Endothelial cell of umbilical vein (primary cell): ENCODE data around the gene SPATA31A3. TPM values are rescaled to one million over a fixed set of nuclear protein-coding genes. Genes with fewer than 3 reads are reported as not detected.
"Not testable (repeated sequence)": the region's sequence is repeated elsewhere in the genome, so short reads cannot be mapped to it uniquely, and the experiment has no call there.

Experiments
- BruUV-seq: library from RNA; stranded (reverse); fragments of 400-500 nt; replicated peaks from 2 replicates; lab custom pipeline; 2021; lab: Mats Ljungman, UMichigan
- CTCF ChIA-PET: fragments of 300-600, 350-600 bp; sonication (Branson Sonifier 250); formaldehyde crosslinking; loops from one replicate; lab custom pipeline; 2021; ENCODE audit warnings: antibody characterized with exemption, inconsistent platforms; lab: Charles Lee
- POLR2A ChIA-PET: fragments of 300-600, 350-600 bp; sonication (Branson Sonifier 250); formaldehyde crosslinking; loops from one replicate; lab custom pipeline; 2021; ENCODE audit warnings: antibody characterized with exemption, inconsistent platforms; lab: Charles Lee
- DNase-seq: peaks from one replicate; pipeline ENCODE4 v3.0.0-alpha.2; 2011; ENCODE audit warnings: low read depth, low spot score
- FAIRE-seq: peaks from 2 replicates; lab custom pipeline; 2011; peaks lifted over from hg19 to GRCh38; lab: Jason Lieb, UNC
- H2AFZ ChIP-seq: 2 replicates; pipeline ENCODE4 v1.6.0; 2012; ENCODE audit warnings: low read depth, low read length, control low read depth, inconsistent platforms
- H3K27ac ChIP-seq: 2 replicates; pipeline ENCODE4 v1.5.1; 2011; ENCODE audit warnings: low read depth, mild to moderate bottlenecking, control low read depth, low read length, moderate library complexity; ENCODE audit not compliant: insufficient read depth
- H3K27me3 ChIP-seq, 2 experiments: 2 replicates each; pipeline versions ENCODE4 v1.6.0 to v1.6.1; 2011; ENCODE audit warnings: low read length in 2 of 2, mixed read lengths in 1 of 2; ENCODE audit not compliant: control insufficient read depth in 2 of 2, insufficient read depth in 2 of 2
- H3K36me3 ChIP-seq, 2 experiments: 2 replicates in 1 of 2; 3 replicates in 1 of 2; pipeline ENCODE4 v1.5.1; 2011; ENCODE audit warnings: low read length in 2 of 2, mild to moderate bottlenecking in 1 of 2, moderate library complexity in 1 of 2; ENCODE audit not compliant: control insufficient read depth in 2 of 2, insufficient read depth in 2 of 2; ENCODE audit errors: extremely low read depth in 1 of 2
- H3K4me1 ChIP-seq: 3 replicates; pipeline ENCODE4 v1.5.1; 2011; ENCODE audit warnings: mild to moderate bottlenecking, low read length; ENCODE audit not compliant: control insufficient read depth, insufficient read depth; ENCODE audit errors: extremely low read depth
- H3K4me2 ChIP-seq: 2 replicates; pipeline ENCODE4 v1.6.1; 2011; ENCODE audit warnings: low read length, control low read depth, mixed read lengths; ENCODE audit not compliant: insufficient read depth
- H3K4me3 ChIP-seq, 3 experiments: fragments of 200-600 bp in 1 of 3; sonication (generic), shearing (Covaris generic) in 1 of 3; replicated peaks in 1 of 3; 2 replicates each; pipeline ENCODE4 v1.5.1; 2011 to 2016; ENCODE audit warnings: control low read depth in 3 of 3, low read length in 3 of 3, mild to moderate bottlenecking in 2 of 3, inconsistent platforms in 1 of 3, low read depth in 1 of 3, moderate library complexity in 1 of 3; ENCODE audit not compliant: insufficient read depth in 1 of 3
- H3K79me2 ChIP-seq: 2 replicates; pipeline ENCODE4 v1.6.0; 2012; ENCODE audit warnings: low read length, inconsistent platforms; ENCODE audit not compliant: control insufficient read depth, insufficient read depth
- H3K9ac ChIP-seq: replicated peaks from 2 replicates; pipeline ENCODE3; 2011; ENCODE audit warnings: low read length, control low read depth; ENCODE audit not compliant: insufficient read depth; ENCODE audit errors: extremely low read depth
- H3K9me1 ChIP-seq: replicated peaks from 3 replicates; pipeline ENCODE4 v1.6.0; 2011; ENCODE audit warnings: mild to moderate bottlenecking, low read length; ENCODE audit not compliant: control insufficient read depth, insufficient read depth; ENCODE audit errors: extremely low read depth
- H3K9me3 ChIP-seq: replicated peaks from 2 replicates; pipeline ENCODE4 v1.5.1; 2012; ENCODE audit warnings: low read length, inconsistent platforms; ENCODE audit not compliant: control insufficient read depth, insufficient read depth
- H4K20me1 ChIP-seq: replicated peaks from 2 replicates; pipeline ENCODE3; 2011; ENCODE audit warnings: mild to moderate bottlenecking, low read length; ENCODE audit not compliant: control insufficient read depth, insufficient read depth; ENCODE audit errors: extremely low read depth
- dilution Hi-C: fragments of 300-500 bp; cut with MboI; formaldehyde crosslinking; loops from one replicate; pipeline ENCODE4 v1.15.0; 2019; ENCODE audit warnings: low sequenced_read_pairs; ENCODE audit not compliant: extremely low pct_ligation_motif_present
- intact Hi-C: fragments of 100-400 bp; cut with micrococcal nuclease; formaldehyde crosslinking; loops from one replicate; pipeline ENCODE4 v1.10.0; 2022
- polyA plus RNA-seq, 4 experiments: library from polyadenylated mRNA; depleted of rRNA in 3 of 4; stranded (reverse) in 3 of 4; unstranded in 1 of 4; fragments of >200 nt; gene quantifications; 2 replicates each; pipeline versions ENCODE4 v1.2.1 to v1.2.3, GENCODE V29; 2011 to 2012; ENCODE audit warnings: missing spikeins in 1 of 4
- total RNA-seq: library from RNA; stranded (reverse); gene quantifications from 2 replicates; pipeline ENCODE4 v1.2.3, GENCODE V29; 2021

The SPATA31A3 gene
- total and polyA plus RNA-seq, 2 donors (not counting 3 experiments of a cell fraction or from before 2014, with no cell fraction given), result not detected

- H2AFZ ChIP-seq, H3K27me3 ChIP-seq, H3K4me2 ChIP-seq, H3K79me2 ChIP-seq, H3K4me3 ChIP-seq, FAIRE-seq, H4K20me1 ChIP-seq, H3K9me3 ChIP-seq, H3K9ac ChIP-seq, intact Hi-C loops, H3K9me1 ChIP-seq, H3K4me1 ChIP-seq, dilution Hi-C loops, H3K36me3 ChIP-seq, POLR2A ChIA-PET, CTCF ChIA-PET, BruUV-seq, H3K27ac ChIP-seq: not testable (repeated sequence)
- peak; percentile 4 for DNase-seq
These were observed 52.2 kb downstream of the SPATA31A3 start for GRCh38 chr9:66939878-66940830.

- DNase-seq, H3K36me3 ChIP-seq, CTCF ChIA-PET, H3K79me2 ChIP-seq, BruUV-seq, H3K9ac ChIP-seq, H3K9me1 ChIP-seq, FAIRE-seq, H3K27ac ChIP-seq, H3K4me2 ChIP-seq, H3K4me3 ChIP-seq, H4K20me1 ChIP-seq, intact Hi-C loops, H3K9me3 ChIP-seq, H3K4me1 ChIP-seq, dilution Hi-C loops, H2AFZ ChIP-seq, POLR2A ChIA-PET, H3K27me3 ChIP-seq: not testable (repeated sequence)
These were observed 54.0 kb downstream of the SPATA31A3 start for GRCh38 chr9:66938322-66938721.

GRCh38 chr9:66937662-66938061 lies 54.7 kb downstream of the SPATA31A3 start:
- dilution Hi-C loops, intact Hi-C loops: not testable (repeated sequence)

More at GRCh38 chr9:66937662-66938061, 54.7 kb downstream of the SPATA31A3 start:
- H3K27me3 ChIP-seq, H3K9me3 ChIP-seq, H4K20me1 ChIP-seq, H3K4me2 ChIP-seq, H3K27ac ChIP-seq, H3K79me2 ChIP-seq, H3K9me1 ChIP-seq, BruUV-seq, H3K4me1 ChIP-seq, CTCF ChIA-PET, H3K36me3 ChIP-seq, H2AFZ ChIP-seq, POLR2A ChIA-PET, H3K4me3 ChIP-seq, FAIRE-seq, DNase-seq, H3K9ac ChIP-seq: not testable (repeated sequence)
